Lower leg skin (tissue), 4 donors: ENCODE measurements around the gene C22orf31. TPM values are rescaled to one million over a fixed set of nuclear protein-coding genes. Genes with fewer than 3 reads are reported as not detected.
"Not testable (repeated sequence)": the region's sequence is repeated elsewhere in the genome, so short reads cannot be mapped to it uniquely, and the experiment has no call there.

Source experiments
- DNase-seq, 2 donors: peaks; one replicate each; pipeline ENCODE4 v3.0.0-alpha.2; 2019; ENCODE audit warnings: low spot score in 2 of 2
- H3K4me3 ChIP-seq: fragments of 200-600 bp; sonication (generic); 2 replicates; pipeline ENCODE4 v1.5.1; 2017; ENCODE audit warnings: mild to moderate bottlenecking, low read depth; ENCODE audit not compliant: poor library complexity, severe bottlenecking
- CTCF ChIP-seq, 3 donors: fragments of 450-650 bp; IDR thresholded peaks; one replicate each; pipeline ENCODE4 v1.5.1; 2016; ENCODE audit warnings: antibody characterized with exemption in 3 of 3, mild to moderate bottlenecking in 3 of 3, moderate library complexity in 2 of 3
- POLR2A ChIP-seq, 2 donors: fragments of 450-650 bp; IDR thresholded peaks; one replicate each; pipeline ENCODE4 v1.6.1; 2016 to 2017; ENCODE audit warnings: antibody characterized with exemption in 2 of 2, mild to moderate bottlenecking in 1 of 2, moderate library complexity in 1 of 2
- WGBS, 2 donors: methylation state at CpG; one replicate each; pipeline ENCODE4 v1.1.5; 2018; 5-methylcytosine and 5-hydroxymethylcytosine counted together
- intact Hi-C: fragments of 100-400 bp; cut with DNase I; formaldehyde crosslinking; loops from one replicate; pipeline ENCODE4 v1.15.0; 2023; ENCODE audit warnings: low total_unique reads
- total RNA-seq, 4 donors: library from RNA; depleted of rRNA; stranded (reverse); fragments of >200 nt; gene quantifications; one replicate each; pipeline ENCODE4 v1.1.0, GENCODE V29; 2016

The C22orf31 gene
- total RNA-seq, 4 donors from 2014 or later, result 0.52 TPM; not detected in 3

GRCh38 chr22:29083933-29084591 lies 22.4 kb upstream of the C22orf31 start:
- no peak for DNase-seq
- intact Hi-C loops, result no loop called here
- 65 to 67% methylated on average over 5 of the region's 5 CpGs for WGBS, 2 donors
- TF ChIP-seq POLR2A (IDR thresholded peaks at IDR 0.05) (no peak), CTCF (IDR thresholded peaks at IDR 0.05) (no peak)
- H3K4me3 ChIP-seq, result no peak overlapping the region

GRCh38 chr22:29083576-29083932 lies 21.9 kb upstream of the C22orf31 start:
- H3K4me3 ChIP-seq, intact Hi-C loops, DNase-seq: not testable (repeated sequence)
- 89 to 95% methylated on average over 7 of the region's 7 CpGs for WGBS, 2 donors

- no peak for DNase-seq
- intact Hi-C loops, result no loop called here
- no peak overlapping the region for H3K4me3 ChIP-seq
- TF ChIP-seq CTCF (IDR thresholded peaks at IDR 0.05), result no peak
- no peak for TF ChIP-seq POLR2A (IDR thresholded peaks at IDR 0.05)
- 88% methylated on average over 7 of the region's 7 CpGs for whole genome bisulfite sequencing, 2 donors
Measured at GRCh38 chr22:29082826-29083545, 21.4 kb upstream of the C22orf31 start.

GRCh38 chr22:29081517-29082236 lies 20.0 kb upstream of the C22orf31 start:
- intact Hi-C loops, result no loop called here
- WGBS, 2 donors, result 44 to 56% methylated on average over 3 of the region's 3 CpGs
- TF ChIP-seq CTCF (IDR thresholded peaks at IDR 0.05) (no peak), POLR2A (IDR thresholded peaks at IDR 0.05) (no peak)

GRCh38 chr22:29080106-29080975 lies 18.7 kb upstream of the C22orf31 start:
- WGBS, 2 donors, result 57 to 59% methylated on average over 7 of the region's 7 CpGs
- TF ChIP-seq POLR2A (IDR thresholded peaks at IDR 0.05) (no peak), CTCF (IDR thresholded peaks at IDR 0.05) (no peak)
- intact Hi-C loops, result no loop called here
- DNase-seq, result peak in 1 of 2 donors; percentile 67
- no peak overlapping the region for H3K4me3 ChIP-seq

More at GRCh38 chr22:29081517-29082236, 20.0 kb upstream of the C22orf31 start:
- no peak for DNase-seq
- no peak overlapping the region for H3K4me3 ChIP-seq
